GM23338 (cell line): ENCODE results near the gene RNF34. TPM values are rescaled to one million over a fixed set of nuclear protein-coding genes. Genes with fewer than 3 reads are reported as not detected.

Experiments used
- ATAC-seq: fragments of 200-7000 bp; cut with Tn5 transposase; 3 replicates; pipeline ENCODE4 v1.9.1; 2020
- DNase-seq: peaks from one replicate; pipeline ENCODE4 v3.0.0-alpha.2; 2015; ENCODE audit warnings: low spot score
- H2AFZ ChIP-seq: fragments of 200-600 bp; sonication (generic); 2 replicates; pipeline ENCODE4 v1.8.0; 2016; ENCODE audit warnings: antibody characterized with exemption, mild to moderate bottlenecking, moderate library complexity
- H3F3A ChIP-seq: fragments of 200-600 bp; sonication (generic); replicated peaks from 2 replicates; pipeline ENCODE4 v1.8.0; 2017; ENCODE audit warnings: antibody characterized with exemption, mixed run types, low read depth
- H3K27ac ChIP-seq: fragments of 200-600 bp; sonication (generic); 2 replicates; pipeline ENCODE4 v1.6.1; 2016; ENCODE audit warnings: low read depth
- H3K27me3 ChIP-seq: fragments of 200-600 bp; sonication (generic); 2 replicates; pipeline ENCODE4 v1.8.0; 2016; ENCODE audit warnings: mild to moderate bottlenecking, mixed run types, moderate library complexity; ENCODE audit not compliant: insufficient read depth
- H3K36me3 ChIP-seq: fragments of 200-600 bp; sonication (generic); 2 replicates; pipeline ENCODE4 v1.8.0; 2016; ENCODE audit warnings: mild to moderate bottlenecking; ENCODE audit not compliant: insufficient read depth
- H3K4me1 ChIP-seq: fragments of 200-600 bp; sonication (generic); 2 replicates; pipeline ENCODE4 v1.8.0; 2016; ENCODE audit warnings: mild to moderate bottlenecking, moderate library complexity; ENCODE audit not compliant: insufficient read depth
- H3K4me2 ChIP-seq: fragments of 200-600 bp; sonication (generic); 2 replicates; pipeline ENCODE4 v1.7.1; 2017; ENCODE audit warnings: mixed run types
- H3K4me3 ChIP-seq: fragments of 200-600 bp; sonication (generic); 2 replicates; pipeline ENCODE4 v1.6.1; 2016; ENCODE audit warnings: mixed run types
- H3K79me2 ChIP-seq: fragments of 200-600 bp; sonication (generic); replicated peaks from 2 replicates; pipeline ENCODE4 v1.8.0; 2017; ENCODE audit warnings: mild to moderate bottlenecking; ENCODE audit not compliant: insufficient read depth
- H3K9me2 ChIP-seq: fragments of 200-600 bp; sonication (generic); 2 replicates; pipeline ENCODE4 v1.8.0; 2017; ENCODE audit not compliant: insufficient read depth
- H4K20me1 ChIP-seq: fragments of 200-600 bp; sonication (generic); replicated peaks from 2 replicates; pipeline ENCODE4 v1.8.0; 2017; ENCODE audit warnings: mild to moderate bottlenecking; ENCODE audit not compliant: insufficient read depth
- H3K27ac Mint-ChIP-seq: 2 replicates; pipeline ENCODE4 v1.8.0; 2020; ENCODE audit warnings: inconsistent platforms, mild to moderate bottlenecking, moderate library complexity, mixed read lengths
- H3K27me3 Mint-ChIP-seq: 3 replicates; pipeline ENCODE4 v1.8.0; 2022; ENCODE audit warnings: low read depth, mild to moderate bottlenecking, moderate library complexity, mixed read lengths, inconsistent platforms; ENCODE audit not compliant: insufficient read depth, poor library complexity
- H3K36me3 Mint-ChIP-seq: 3 replicates; pipeline ENCODE4 v1.8.0; 2021; ENCODE audit warnings: low read depth, mild to moderate bottlenecking, inconsistent platforms, moderate library complexity, mixed read lengths
- H3K4me1 Mint-ChIP-seq: 3 replicates; pipeline ENCODE4 v1.8.0; 2020; ENCODE audit warnings: mild to moderate bottlenecking, inconsistent platforms, mixed read lengths
- H3K4me3 Mint-ChIP-seq: 3 replicates; pipeline ENCODE4 v1.8.0; 2021; ENCODE audit warnings: moderate library complexity, mild to moderate bottlenecking, inconsistent platforms, mixed read lengths
- H3K9me3 Mint-ChIP-seq: 3 replicates; pipeline ENCODE4 v1.8.0; 2020; ENCODE audit warnings: moderate library complexity, mild to moderate bottlenecking, inconsistent platforms, mixed read lengths
- CREB1 ChIP-seq: fragments of 250-450 bp; sonication (Bioruptor Pico); IDR thresholded peaks from 2 replicates; pipeline ENCODE4 v1.5.0; 2020; ENCODE audit warnings: low read depth, mild to moderate bottlenecking, moderate library complexity
- EZH2phosphoT487 ChIP-seq: fragments of 200-600 bp; sonication (generic); IDR thresholded peaks from one replicate; pipeline ENCODE4 v1.8.1; 2018; ENCODE audit warnings: antibody characterized with exemption; ENCODE audit not compliant: unreplicated experiment
- NANOG ChIP-seq: IDR thresholded peaks from 2 replicates; pipeline ENCODE4 v1.6.1; 2016; ENCODE audit warnings: antibody characterized with exemption, borderline replicate concordance
- STAT1 ChIP-seq: IDR thresholded peaks from one replicate; pipeline ENCODE4 v1.6.1; 2016; ENCODE audit warnings: antibody characterized with exemption; ENCODE audit not compliant: unreplicated experiment
- ZNF114 ChIP-seq: fragments of 250-450 bp; sonication (Bioruptor Pico); IDR thresholded peaks from 2 replicates; pipeline ENCODE4 v1.5.0; 2020; ENCODE audit warnings: mild to moderate bottlenecking, moderate library complexity
- polyA plus RNA-seq: library from polyadenylated mRNA; unstranded; fragments of >200 nt; fragmentation: Nextera tagmentation; extraction: Ambion mirVana; gene quantifications from 2 replicates; pipeline ENCODE4 v1.2.1, GENCODE V29; 2016
- total RNA-seq: library from RNA; depleted of rRNA; stranded (reverse); fragments of >200 nt; shearing (Covaris generic); gene quantifications from 2 replicates; pipeline ENCODE4 v1.2.3, GENCODE V29; 2014
- TF ChIP-seq, protein P1 (sequence below): IDR thresholded peaks from one replicate; pipeline ENCODE4 v1.6.1; 2018; ENCODE audit warnings: antibody characterized with exemption; ENCODE audit not compliant: unreplicated experiment
- TF ChIP-seq, protein P2 (sequence below): IDR thresholded peaks from 2 replicates; pipeline ENCODE4 v1.6.1; 2016; ENCODE audit warnings: antibody characterized with exemption
- TF ChIP-seq, protein P3 (sequence below): fragments of 250-450 bp; sonication (Bioruptor Pico); IDR thresholded peaks from 2 replicates; pipeline ENCODE4 v1.5.0; 2020; ENCODE audit warnings: mild to moderate bottlenecking, moderate library complexity
- TF ChIP-seq, protein P4 (sequence below), 2 experiments: fragments of 200-600 bp in 1 of 2; sonication (generic) in 1 of 2; conservative IDR thresholded peaks; 2 replicates each; pipeline versions ENCODE4 v1.5.1 to v1.6.1; 2016 to 2017; ENCODE audit warnings: antibody characterized with exemption in 2 of 2, low read depth in 2 of 2, mild to moderate bottlenecking in 2 of 2, moderate library complexity in 1 of 2

Gene RNF34
- total and polyA plus RNA-seq, 2 experiments from 2014 or later = 47.2 to 63.3 TPM

DNA sequence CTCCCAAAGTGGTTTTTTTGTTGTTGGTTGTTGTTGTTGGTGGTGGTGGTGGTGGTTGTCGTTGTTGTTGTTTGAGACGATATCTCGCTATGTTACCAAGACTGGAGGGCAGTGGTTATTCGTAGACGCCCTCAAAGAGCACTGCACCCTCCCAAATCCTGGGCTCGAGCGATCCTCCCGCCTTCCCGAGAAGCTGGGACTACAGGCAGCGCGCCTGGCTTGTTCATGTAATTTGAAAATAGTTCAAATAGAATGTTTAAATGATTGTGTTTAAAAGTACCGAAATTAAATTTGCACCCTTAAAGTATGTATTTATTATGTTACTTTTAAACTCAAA, 47.3 kb upstream of the RNF34 start:
- ATAC-seq (peak; percentile 71), DNase-seq (no peak)
- Histone ChIP-seq H3K9me2 (no peaks in the 10 kb centered on the region), H4K20me1 (peaks cover 12% of the 10 kb centered on the region), H3K4me3 (peak overlapping the region; percentile 90), H3K27ac (no peak overlapping the region; the same call in 1 of the 2 replicates), H3K4me2 (peak overlapping the region; percentile 83), H3K79me2 (peaks cover 42% of the 10 kb centered on the region), H3F3A (no peaks in the 10 kb centered on the region), H3K36me3 (no peaks in the 10 kb centered on the region), H2AFZ (peak overlapping the region; percentile 35), H3K4me1 (no peaks in the 10 kb centered on the region), H3K27me3 (no peaks in the 10 kb centered on the region)
- Mint-ChIP-seq H3K4me1 (peaks cover 2% of the 10 kb centered on the region), H3K27ac (peak overlapping the region; percentile 88), H3K27me3 (peaks cover 2% of the 10 kb centered on the region), H3K4me3 (peak overlapping the region; percentile 92), H3K36me3 (no peaks in the 10 kb centered on the region), H3K9me3 (no peaks in the 10 kb centered on the region)
- TF ChIP-seq, protein P1, sequence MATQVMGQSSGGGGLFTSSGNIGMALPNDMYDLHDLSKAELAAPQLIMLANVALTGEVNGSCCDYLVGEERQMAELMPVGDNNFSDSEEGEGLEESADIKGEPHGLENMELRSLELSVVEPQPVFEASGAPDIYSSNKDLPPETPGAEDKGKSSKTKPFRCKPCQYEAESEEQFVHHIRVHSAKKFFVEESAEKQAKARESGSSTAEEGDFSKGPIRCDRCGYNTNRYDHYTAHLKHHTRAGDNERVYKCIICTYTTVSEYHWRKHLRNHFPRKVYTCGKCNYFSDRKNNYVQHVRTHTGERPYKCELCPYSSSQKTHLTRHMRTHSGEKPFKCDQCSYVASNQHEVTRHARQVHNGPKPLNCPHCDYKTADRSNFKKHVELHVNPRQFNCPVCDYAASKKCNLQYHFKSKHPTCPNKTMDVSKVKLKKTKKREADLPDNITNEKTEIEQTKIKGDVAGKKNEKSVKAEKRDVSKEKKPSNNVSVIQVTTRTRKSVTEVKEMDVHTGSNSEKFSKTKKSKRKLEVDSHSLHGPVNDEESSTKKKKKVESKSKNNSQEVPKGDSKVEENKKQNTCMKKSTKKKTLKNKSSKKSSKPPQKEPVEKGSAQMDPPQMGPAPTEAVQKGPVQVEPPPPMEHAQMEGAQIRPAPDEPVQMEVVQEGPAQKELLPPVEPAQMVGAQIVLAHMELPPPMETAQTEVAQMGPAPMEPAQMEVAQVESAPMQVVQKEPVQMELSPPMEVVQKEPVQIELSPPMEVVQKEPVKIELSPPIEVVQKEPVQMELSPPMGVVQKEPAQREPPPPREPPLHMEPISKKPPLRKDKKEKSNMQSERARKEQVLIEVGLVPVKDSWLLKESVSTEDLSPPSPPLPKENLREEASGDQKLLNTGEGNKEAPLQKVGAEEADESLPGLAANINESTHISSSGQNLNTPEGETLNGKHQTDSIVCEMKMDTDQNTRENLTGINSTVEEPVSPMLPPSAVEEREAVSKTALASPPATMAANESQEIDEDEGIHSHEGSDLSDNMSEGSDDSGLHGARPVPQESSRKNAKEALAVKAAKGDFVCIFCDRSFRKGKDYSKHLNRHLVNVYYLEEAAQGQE = no peak
- TF ChIP-seq EZH2phosphoT487 = no peak
- TF ChIP-seq, protein P2, sequence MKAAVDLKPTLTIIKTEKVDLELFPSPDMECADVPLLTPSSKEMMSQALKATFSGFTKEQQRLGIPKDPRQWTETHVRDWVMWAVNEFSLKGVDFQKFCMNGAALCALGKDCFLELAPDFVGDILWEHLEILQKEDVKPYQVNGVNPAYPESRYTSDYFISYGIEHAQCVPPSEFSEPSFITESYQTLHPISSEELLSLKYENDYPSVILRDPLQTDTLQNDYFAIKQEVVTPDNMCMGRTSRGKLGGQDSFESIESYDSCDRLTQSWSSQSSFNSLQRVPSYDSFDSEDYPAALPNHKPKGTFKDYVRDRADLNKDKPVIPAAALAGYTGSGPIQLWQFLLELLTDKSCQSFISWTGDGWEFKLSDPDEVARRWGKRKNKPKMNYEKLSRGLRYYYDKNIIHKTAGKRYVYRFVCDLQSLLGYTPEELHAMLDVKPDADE = no peak
- TF ChIP-seq NANOG = no peak
- no peak for TF ChIP-seq ZNF114 (CRISPR knock-in tag)
- TF ChIP-seq STAT1 = no peak
- no peak for TF ChIP-seq CREB1 (CRISPR knock-in tag)
- TF ChIP-seq, protein P3, sequence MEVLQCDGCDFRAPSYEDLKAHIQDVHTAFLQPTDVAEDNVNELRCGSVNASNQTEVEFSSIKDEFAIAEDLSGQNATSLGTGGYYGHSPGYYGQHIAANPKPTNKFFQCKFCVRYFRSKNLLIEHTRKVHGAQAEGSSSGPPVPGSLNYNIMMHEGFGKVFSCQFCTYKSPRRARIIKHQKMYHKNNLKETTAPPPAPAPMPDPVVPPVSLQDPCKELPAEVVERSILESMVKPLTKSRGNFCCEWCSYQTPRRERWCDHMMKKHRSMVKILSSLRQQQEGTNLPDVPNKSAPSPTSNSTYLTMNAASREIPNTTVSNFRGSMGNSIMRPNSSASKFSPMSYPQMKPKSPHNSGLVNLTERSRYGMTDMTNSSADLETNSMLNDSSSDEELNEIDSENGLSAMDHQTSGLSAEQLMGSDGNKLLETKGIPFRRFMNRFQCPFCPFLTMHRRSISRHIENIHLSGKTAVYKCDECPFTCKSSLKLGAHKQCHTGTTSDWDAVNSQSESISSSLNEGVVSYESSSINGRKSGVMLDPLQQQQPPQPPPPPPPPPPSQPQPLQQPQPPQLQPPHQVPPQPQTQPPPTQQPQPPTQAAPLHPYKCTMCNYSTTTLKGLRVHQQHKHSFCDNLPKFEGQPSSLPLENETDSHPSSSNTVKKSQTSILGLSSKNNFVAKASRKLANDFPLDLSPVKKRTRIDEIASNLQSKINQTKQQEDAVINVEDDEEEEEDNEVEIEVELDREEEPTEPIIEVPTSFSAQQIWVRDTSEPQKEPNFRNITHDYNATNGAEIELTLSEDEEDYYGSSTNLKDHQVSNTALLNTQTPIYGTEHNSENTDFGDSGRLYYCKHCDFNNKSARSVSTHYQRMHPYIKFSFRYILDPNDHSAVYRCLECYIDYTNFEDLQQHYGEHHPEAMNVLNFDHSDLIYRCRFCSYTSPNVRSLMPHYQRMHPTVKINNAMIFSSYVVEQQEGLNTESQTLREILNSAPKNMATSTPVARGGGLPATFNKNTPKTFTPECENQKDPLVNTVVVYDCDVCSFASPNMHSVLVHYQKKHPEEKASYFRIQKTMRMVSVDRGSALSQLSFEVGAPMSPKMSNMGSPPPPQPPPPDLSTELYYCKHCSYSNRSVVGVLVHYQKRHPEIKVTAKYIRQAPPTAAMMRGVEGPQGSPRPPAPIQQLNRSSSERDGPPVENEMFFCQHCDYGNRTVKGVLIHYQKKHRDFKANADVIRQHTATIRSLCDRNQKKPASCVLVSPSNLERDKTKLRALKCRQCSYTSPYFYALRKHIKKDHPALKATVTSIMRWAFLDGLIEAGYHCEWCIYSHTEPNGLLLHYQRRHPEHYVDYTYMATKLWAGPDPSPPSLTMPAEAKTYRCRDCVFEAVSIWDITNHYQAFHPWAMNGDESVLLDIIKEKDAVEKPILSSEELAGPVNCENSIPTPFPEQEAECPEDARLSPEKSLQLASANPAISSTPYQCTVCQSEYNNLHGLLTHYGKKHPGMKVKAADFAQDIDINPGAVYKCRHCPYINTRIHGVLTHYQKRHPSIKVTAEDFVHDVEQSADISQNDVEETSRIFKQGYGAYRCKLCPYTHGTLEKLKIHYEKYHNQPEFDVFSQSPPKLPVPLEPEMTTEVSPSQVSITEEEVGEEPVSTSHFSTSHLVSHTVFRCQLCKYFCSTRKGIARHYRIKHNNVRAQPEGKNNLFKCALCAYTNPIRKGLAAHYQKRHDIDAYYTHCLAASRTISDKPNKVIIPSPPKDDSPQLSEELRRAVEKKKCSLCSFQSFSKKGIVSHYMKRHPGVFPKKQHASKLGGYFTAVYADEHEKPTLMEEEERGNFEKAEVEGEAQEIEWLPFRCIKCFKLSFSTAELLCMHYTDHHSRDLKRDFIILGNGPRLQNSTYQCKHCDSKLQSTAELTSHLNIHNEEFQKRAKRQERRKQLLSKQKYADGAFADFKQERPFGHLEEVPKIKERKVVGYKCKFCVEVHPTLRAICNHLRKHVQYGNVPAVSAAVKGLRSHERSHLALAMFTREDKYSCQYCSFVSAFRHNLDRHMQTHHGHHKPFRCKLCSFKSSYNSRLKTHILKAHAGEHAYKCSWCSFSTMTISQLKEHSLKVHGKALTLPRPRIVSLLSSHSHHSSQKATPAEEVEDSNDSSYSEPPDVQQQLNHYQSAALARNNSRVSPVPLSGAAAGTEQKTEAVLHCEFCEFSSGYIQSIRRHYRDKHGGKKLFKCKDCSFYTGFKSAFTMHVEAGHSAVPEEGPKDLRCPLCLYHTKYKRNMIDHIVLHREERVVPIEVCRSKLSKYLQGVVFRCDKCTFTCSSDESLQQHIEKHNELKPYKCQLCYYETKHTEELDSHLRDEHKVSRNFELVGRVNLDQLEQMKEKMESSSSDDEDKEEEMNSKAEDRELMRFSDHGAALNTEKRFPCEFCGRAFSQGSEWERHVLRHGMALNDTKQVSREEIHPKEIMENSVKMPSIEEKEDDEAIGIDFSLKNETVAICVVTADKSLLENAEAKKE (CRISPR knock-in tag) = no peak
- TF ChIP-seq, protein P4, sequence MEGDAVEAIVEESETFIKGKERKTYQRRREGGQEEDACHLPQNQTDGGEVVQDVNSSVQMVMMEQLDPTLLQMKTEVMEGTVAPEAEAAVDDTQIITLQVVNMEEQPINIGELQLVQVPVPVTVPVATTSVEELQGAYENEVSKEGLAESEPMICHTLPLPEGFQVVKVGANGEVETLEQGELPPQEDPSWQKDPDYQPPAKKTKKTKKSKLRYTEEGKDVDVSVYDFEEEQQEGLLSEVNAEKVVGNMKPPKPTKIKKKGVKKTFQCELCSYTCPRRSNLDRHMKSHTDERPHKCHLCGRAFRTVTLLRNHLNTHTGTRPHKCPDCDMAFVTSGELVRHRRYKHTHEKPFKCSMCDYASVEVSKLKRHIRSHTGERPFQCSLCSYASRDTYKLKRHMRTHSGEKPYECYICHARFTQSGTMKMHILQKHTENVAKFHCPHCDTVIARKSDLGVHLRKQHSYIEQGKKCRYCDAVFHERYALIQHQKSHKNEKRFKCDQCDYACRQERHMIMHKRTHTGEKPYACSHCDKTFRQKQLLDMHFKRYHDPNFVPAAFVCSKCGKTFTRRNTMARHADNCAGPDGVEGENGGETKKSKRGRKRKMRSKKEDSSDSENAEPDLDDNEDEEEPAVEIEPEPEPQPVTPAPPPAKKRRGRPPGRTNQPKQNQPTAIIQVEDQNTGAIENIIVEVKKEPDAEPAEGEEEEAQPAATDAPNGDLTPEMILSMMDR (conservative IDR thresholded peaks at IDR 0.05; ENCODE audit: low read depth in 2 of 2) = no peak
